Stimulated activated CD8-positive, alpha-beta memory T cell treated with anti-CD3 and anti-CD28 coated beads, Interleukin-15, amount 100 ng/mL, for 4 hours (primary cell): ENCODE results near the gene FAM131A.

ENCODE experiments used
- DNase-seq, 2 donors: peaks; one replicate each; pipeline ENCODE4 v3.0.0-alpha.2; 2020; ENCODE audit warnings: low read depth in 2 of 2

The FAM131A gene

GRCh38 chr3:184357248-184358123, 20.1 kb downstream of the FAM131A start:
- DNase-seq: no peak

GRCh38 chr3:184358124-184358767, 20.8 kb downstream of the FAM131A start:
- DNase-seq: no peak

DNA sequence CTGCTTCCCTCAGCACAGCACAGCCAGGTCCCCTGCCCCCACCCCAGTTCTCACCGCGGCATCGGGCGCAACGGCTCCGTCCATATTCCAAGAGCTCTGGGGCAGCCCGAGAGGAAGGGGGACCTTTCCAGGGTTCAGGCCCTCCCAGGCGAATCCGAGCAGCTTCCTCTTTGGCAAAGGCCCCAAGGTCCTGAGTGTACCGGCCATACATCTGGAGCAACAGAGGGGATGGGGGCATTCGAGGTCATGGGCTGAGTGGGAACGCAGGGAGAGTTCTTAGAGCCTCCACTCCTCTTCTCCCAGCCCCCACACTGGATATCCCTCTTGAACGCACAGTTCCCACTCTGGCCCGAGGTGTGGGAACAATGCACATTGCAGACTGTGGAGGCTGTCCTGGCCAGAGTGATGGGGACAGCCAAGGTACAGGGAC, 21.5 kb downstream of the FAM131A start:
- DNase-seq: no peak

DNA sequence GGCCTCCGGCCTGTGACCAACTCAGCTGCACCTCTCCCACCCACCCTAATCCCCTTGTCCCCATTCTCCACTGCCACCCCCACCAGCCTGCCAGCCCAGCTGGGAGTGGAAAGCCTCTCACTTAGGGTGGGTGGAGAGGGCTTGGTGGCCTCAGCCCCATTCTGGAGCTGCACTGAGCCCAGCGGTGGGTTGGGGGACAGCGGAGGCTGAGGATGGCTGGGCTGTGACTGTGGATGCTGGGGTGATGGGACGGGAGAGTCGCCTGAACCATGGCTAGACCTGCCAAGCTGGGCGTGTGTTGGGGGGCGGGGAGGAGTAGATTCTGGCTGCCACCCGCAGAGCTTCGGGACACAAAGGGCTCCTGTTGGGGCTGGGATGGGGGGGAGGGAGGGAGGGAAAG, 22.2 kb downstream of the FAM131A start:
- no peak for DNase-seq

GRCh38 chr3:184360070-184360928, 22.9 kb downstream of the FAM131A start:
- no peak for DNase-seq

DNA sequence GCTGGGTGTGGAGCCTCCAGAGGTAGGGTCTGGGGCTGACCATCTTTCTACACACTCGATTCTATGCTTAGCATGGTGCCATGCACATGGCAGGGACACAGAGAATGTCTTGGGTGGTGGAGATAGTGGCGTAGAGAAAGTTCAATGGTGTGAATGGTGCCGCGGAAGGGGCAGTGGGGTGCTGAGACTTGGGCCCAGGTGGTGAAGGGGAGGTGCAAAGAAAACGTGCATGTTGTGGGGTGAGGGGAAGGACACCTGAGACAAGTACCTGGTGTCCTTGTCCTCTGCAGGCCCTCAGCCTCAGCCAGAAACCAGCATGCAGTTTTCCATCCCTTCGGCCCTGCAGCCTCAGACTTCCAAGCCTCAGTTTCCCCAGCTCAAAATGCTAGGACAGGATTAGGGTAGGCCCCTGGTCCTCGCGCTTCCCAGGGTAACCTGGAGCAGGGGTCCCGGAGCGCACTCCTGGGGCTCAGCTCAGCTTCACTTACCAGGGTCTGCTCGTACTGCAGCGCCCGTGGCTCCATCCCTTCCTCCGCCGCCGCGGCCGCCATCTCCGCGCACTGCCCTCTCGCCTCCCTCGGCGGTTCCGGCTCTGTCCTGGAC, 23.6 kb downstream of the FAM131A start:
- DNase-seq: no peak

GRCh38 chr3:184361532-184361931, 24.1 kb downstream of the FAM131A start, which contains the start of the genes CLCN2 and POLR2H:
TSS of gene CLCN2 (minus strand) at chr3:184361605. CDS start at chr3:184361479, 126 bp downstream.
TSS of gene POLR2H (plus strand) at chr3:184361710. CDS start at chr3:184363493, 1,783 bp downstream.
- DNase-seq: peak; percentile 4 to 22

DNA sequence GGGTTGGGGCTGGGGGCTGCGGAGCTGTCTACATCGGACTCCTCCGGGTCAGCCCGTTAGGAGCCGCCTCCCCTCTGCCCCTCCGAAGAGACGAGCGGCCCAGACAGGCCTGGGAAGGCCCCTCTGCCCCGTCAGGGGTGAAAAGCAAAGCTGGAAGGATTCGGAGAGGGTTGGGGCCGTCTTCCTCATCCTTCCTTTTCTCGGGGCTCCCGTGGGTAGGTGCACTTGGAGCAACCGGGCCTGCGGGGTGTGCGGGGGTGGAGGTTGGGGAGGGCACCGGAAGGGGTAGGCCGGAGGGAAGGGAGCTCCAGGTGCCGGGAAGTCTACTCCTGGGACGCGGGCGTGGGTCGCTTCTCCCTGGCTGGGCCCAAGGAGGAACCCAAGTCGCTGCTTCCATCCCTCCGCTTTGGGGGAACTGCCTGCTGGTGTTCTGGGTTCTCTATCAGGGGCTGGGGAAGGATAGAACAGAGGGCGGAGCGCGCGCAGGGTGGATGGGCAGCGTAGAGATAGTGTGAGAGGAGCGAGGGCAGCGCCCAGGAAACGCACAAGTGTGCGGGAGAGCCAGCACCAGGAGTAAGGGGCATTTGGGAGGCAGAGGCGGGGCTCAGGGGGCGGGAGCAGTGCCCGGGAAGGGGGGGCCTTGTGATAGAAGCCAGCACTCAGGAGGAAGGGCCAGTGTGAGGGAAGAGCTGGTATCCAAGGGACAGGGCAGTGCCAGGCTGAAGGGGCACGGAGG, 24.7 kb downstream of the FAM131A start:
- DNase-seq: peak in 1 of 2 donors; percentile 10

DNA sequence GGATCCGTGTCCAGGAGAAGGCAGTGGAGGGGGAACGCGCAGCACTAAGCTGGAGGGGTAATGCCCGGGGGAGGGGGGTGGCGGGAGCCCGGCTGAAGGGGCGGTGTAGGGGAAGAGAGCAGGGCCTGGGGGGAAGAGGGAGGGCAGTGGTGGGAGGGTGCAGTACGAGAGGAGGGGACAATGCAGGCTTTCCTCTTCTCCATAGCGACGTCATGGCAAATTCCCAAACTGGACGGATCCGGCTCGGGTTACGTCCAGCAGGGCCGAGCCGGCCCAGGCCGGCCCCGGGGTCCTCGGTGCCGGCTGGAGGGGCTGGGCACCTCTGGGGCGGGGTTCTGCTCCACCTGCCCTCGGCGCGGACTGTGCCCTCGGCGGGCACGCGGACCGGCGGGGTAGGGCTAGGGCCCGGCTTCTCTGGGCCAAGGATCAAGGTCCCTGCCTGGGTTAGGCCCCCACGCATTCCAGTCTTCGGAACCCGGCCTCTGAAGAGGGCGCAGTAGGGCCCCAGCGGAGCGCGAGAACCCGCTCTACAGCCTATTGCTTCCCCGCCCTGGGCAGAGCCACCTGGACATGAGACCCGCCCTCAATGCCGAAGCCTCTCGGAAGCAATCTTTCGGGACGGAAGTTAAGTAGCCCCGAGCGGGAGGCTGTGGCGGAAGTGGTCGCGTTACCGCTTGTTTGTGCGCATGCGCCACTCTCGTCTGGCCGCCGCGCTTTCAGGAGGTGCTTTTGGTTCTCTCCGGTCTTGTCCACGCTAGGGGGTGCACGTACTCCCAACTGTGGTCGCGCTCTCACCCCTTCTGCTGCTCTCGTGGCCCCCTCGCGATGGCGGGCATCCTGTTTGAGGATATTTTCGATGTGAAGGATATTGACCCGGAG, 25.5 kb downstream of the FAM131A start:
- peak; percentile 90 to 93 for DNase-seq

DNA sequence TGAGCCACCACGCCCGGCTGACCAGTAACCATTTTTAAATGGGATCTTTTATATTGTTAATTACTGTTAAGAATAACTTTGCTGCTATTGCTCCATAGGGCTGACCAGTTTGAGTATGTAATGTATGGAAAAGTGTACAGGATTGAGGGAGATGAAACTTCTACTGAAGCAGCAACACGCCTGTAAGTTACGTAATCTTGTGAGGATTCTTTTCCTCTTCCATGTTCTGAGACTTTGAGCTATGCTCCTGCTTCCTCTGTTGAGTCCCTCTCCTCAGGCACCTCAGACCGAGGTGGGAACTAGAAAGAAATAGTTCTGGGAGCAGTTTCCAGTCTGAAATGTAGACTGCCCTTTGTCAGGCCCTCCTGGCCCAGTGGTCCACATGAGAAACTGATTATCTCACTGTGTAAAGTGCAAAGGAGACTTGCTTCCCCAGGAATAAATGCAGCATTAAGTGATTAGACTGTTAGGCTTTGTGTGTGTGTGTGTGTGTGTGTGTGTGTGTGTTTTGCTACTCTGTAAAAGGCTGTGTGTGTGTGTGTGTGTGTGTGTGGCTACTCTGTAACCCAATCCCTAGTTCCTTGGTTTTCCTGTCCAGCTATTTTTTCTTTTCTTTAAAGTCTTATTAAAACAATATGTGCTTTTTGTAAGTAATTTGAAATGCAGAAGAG, 29.4 kb downstream of the FAM131A start:
- DNase-seq: no peak

- DNase-seq: no peak
Observed at GRCh38 chr3:184368116-184368515, 30.7 kb downstream of the FAM131A start.

DNA sequence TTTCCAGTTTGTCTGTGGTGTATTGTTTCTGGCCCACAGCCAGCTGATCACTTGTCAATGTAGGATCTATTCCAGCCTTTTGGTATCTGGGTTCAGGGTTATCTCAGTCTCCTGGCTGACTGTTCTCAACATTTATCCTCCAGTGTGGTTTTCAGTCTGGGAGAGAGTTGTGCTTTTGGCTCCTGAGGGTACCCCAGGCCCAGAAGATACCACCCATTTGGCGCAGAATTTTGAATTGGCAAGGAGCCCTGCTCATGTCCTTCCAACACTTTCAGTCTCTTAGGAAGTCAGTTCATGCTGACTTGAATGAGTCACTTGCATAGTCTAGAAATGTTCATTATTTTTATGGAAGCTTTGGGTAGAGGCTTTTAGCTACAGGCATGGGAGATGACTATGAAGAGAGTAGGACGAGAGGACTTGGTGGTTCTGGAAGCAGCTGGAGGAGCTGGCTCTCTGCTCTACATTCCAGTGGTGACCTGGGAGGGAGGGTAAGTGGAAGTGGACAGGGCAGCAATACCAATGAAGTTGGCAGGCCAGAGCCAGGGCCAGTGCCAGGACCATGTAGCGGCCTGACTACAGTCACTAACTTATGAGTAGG, 31.3 kb downstream of the FAM131A start:
- DNase-seq: no peak

- peak in 1 of 2 donors; percentile 35 for DNase-seq
Observed at GRCh38 chr3:184371570-184372018, 34.2 kb downstream of the FAM131A start.

GRCh38 chr3:184372296-184372821, 35.0 kb downstream of the FAM131A start:
- DNase-seq: no peak

DNA sequence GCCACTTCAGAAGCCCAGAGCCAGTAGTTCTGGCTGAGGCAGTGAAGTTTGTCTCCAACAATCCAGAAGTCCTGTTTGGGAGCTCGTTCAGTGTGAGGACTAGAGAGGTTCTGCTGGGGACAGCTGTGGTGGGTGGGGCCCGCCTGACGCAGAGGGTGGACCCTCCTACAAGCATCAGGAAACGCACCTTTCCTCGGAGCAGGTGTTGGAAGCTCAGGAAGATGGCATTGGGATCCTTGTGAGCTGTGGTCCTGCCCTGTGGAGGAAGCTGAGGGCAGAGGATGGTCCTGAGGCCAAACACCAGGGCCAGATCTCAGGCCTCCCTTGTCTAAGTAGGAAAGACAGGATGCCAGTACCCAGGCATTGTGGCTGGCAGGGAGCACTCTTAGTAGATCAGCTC, 35.5 kb downstream of the FAM131A start:
- DNase-seq: no peak

DNA sequence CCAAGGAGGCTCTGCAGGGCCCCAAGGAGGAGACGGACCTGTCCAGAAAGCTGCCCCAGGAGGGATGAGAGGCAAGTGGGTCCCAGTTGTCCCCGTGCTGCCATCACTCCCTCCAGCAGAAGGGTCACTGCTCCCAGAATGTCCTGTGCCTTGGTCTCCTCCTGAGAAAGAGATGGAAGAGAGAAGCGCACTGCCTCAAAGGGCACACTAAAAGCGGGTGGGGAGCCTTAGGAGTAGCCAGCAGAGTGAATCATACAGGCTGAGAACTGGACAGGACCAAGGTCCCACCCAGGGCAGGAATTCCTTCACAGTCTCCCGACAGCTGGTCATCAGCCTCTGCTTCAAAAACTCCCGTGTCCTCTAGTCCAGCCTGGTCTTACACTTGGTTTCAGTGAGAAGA, 36.0 kb downstream of the FAM131A start:
- no peak for DNase-seq

DNA sequence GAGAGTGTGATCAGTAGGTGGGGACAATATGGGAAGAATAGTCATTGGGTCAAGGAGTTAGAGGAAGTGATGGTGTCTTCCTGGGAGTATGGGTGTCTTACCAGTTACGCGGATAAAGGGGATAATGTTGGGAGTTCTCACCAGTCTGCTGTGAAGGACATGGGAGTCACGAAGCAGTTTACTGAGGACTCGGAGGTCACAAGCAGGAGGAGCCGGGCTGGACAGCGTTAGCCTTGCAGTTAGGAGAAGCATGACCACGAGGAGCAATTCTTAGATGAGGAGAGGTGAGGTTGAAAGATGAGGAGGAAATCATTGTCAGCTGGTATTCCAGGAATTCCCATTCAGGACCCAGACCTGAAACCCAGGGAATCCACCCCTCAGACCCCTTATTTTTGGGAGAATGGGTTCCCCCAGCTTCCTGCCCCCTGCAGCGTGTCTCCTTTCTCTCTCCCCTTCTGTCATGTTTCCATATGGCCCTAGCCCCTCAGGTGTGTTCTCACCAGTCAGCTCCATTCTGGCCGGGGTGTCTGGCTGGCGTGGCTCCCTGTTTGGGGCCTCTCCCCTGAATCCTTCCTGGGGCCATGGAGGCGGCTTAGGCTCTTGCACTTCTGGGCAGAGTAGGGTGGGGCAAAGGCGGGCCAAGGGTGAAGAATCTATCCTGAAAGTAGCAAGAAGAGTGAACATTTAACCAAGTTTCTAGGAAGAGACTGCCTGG, 38.5 kb downstream of the FAM131A start:
- DNase-seq: no peak

GRCh38 chr3:184377374-184377773, 40.0 kb downstream of the FAM131A start:
- no peak for DNase-seq
